ENCODE results near the gene PPP6R3.

The PPP6R3 gene

GRCh38 chr11:68517121-68517741, 56.7 kb downstream of the PPP6R3 start:
- no peak for TF ChIP-seq CTCF (IDR thresholded peaks at IDR 0.05; ENCODE audit: unreplicated experiment in 3 of 3)
- H3K36me3 Mint-ChIP-seq (ENCODE audit: low read depth), result peaks cover 81% of the 10 kb centered on the region

GRCh38 chr11:68518191-68518590, 57.6 kb downstream of the PPP6R3 start:
- peaks cover 82% of the 10 kb centered on the region for H3K36me3 Mint-ChIP-seq (ENCODE audit: low read depth)
- no peak for TF ChIP-seq CTCF (IDR thresholded peaks at IDR 0.05; ENCODE audit: unreplicated experiment in 3 of 3)
- H3K4me3 Mint-ChIP-seq, result no peak overlapping the region
- peaks cover 11% of the 10 kb centered on the region for H3K4me1 Mint-ChIP-seq
- no peaks in the 10 kb centered on the region for H3K27me3 Mint-ChIP-seq (ENCODE audit: low read depth)
- H3K9me3 Mint-ChIP-seq, result no peaks in the 10 kb centered on the region
- H3K27ac Mint-ChIP-seq, result peak overlapping the region in 1 of 3 experiments; percentile 27

More at GRCh38 chr11:68517121-68517741, 56.7 kb downstream of the PPP6R3 start:
- no peaks in the 10 kb centered on the region for H3K27me3 Mint-ChIP-seq (ENCODE audit: low read depth)
- H3K27ac Mint-ChIP-seq, result no peak overlapping the region
- H3K9me3 Mint-ChIP-seq, result no peaks in the 10 kb centered on the region
- no peak overlapping the region for H3K4me3 Mint-ChIP-seq
- peaks cover 16% of the 10 kb centered on the region for H3K4me1 Mint-ChIP-seq

GRCh38 chr11:68521969-68522652, 61.6 kb downstream of the PPP6R3 start:
- H3K27ac Mint-ChIP-seq, result no peak overlapping the region
- no peaks in the 10 kb centered on the region for H3K27me3 Mint-ChIP-seq (ENCODE audit: low read depth)
- no peak overlapping the region for H3K4me3 Mint-ChIP-seq
- peaks cover 29% of the 10 kb centered on the region for H3K4me1 Mint-ChIP-seq
- peaks cover 83% of the 10 kb centered on the region for H3K36me3 Mint-ChIP-seq (ENCODE audit: low read depth)
- H3K9me3 Mint-ChIP-seq, result no peaks in the 10 kb centered on the region
- no peak for TF ChIP-seq CTCF (IDR thresholded peaks at IDR 0.05; ENCODE audit: unreplicated experiment in 3 of 3)

GRCh38 chr11:68523033-68523432, 62.5 kb downstream of the PPP6R3 start:
- H3K27ac Mint-ChIP-seq, result no peak overlapping the region
- H3K36me3 Mint-ChIP-seq (ENCODE audit: low read depth), result peaks cover 88% of the 10 kb centered on the region
- no peaks in the 10 kb centered on the region for H3K9me3 Mint-ChIP-seq
- no peak for TF ChIP-seq CTCF (IDR thresholded peaks at IDR 0.05; ENCODE audit: unreplicated experiment in 3 of 3)
- H3K27me3 Mint-ChIP-seq (ENCODE audit: low read depth), result no peaks in the 10 kb centered on the region
- H3K4me1 Mint-ChIP-seq, result peaks cover 30% of the 10 kb centered on the region
- no peak overlapping the region for H3K4me3 Mint-ChIP-seq

GRCh38 chr11:68523743-68524142, 63.2 kb downstream of the PPP6R3 start:
- H3K27me3 Mint-ChIP-seq (ENCODE audit: low read depth), result no peaks in the 10 kb centered on the region
- peaks cover 94% of the 10 kb centered on the region for H3K36me3 Mint-ChIP-seq (ENCODE audit: low read depth)
- TF ChIP-seq CTCF (IDR thresholded peaks at IDR 0.05; ENCODE audit: unreplicated experiment in 3 of 3), result no peak
- H3K4me3 Mint-ChIP-seq, result no peak overlapping the region
- H3K9me3 Mint-ChIP-seq, result no peaks in the 10 kb centered on the region
- H3K27ac Mint-ChIP-seq, result peak overlapping the region; percentile 9 to 63 (median 36)
- H3K4me1 Mint-ChIP-seq, result peaks cover 36% of the 10 kb centered on the region

- H3K4me3 Mint-ChIP-seq, result no peak overlapping the region
- peak overlapping the region; percentile 9 to 63 (median 36) for H3K27ac Mint-ChIP-seq
- TF ChIP-seq CTCF (IDR thresholded peaks at IDR 0.05; ENCODE audit: unreplicated experiment in 3 of 3), result no peak
- no peaks in the 10 kb centered on the region for H3K9me3 Mint-ChIP-seq
- H3K36me3 Mint-ChIP-seq (ENCODE audit: low read depth), result peaks cover 92% of the 10 kb centered on the region
- peaks cover 38% of the 10 kb centered on the region for H3K4me1 Mint-ChIP-seq
- H3K27me3 Mint-ChIP-seq (ENCODE audit: low read depth), result no peaks in the 10 kb centered on the region
Observed at GRCh38 chr11:68524213-68524612, 63.7 kb downstream of the PPP6R3 start.
